Sigmoid colon (tissue), 7 donors: ENCODE results near the gene PTPDC1. TPM values are rescaled to one million over a fixed set of nuclear protein-coding genes. Genes with fewer than 3 reads are reported as not detected.

Experiments
- DNase-seq: peaks from one replicate; pipeline ENCODE4 v3.0.0-alpha.2; 2019
- H3K27ac ChIP-seq, 4 donors: fragments of 200-600 bp; sonication (generic); one replicate each; pipeline ENCODE4 v1.5.1; 2016 to 2019; ENCODE audit warnings: mild to moderate bottlenecking in 1 of 4
- H3K27me3 ChIP-seq, 3 donors: fragments of 200-600 bp; sonication (generic); one replicate each; pipeline ENCODE4 v1.5.1; 2019; ENCODE audit warnings: mild to moderate bottlenecking in 1 of 3
- H3K36me3 ChIP-seq, 4 donors: fragments of 200-600 bp; sonication (generic); one replicate each; pipeline ENCODE4 v1.5.1; 2016 to 2019
- H3K4me1 ChIP-seq, 4 donors: fragments of 200-600 bp; sonication (generic); one replicate each; pipeline ENCODE4 v1.5.1; 2017 to 2019
- H3K4me3 ChIP-seq, 4 donors: fragments of 200-600 bp; sonication (generic); one replicate each; pipeline ENCODE4 v1.5.1; 2017 to 2019; ENCODE audit warnings: mild to moderate bottlenecking in 2 of 4, moderate library complexity in 1 of 4
- H3K9me3 ChIP-seq, 4 donors: fragments of 200-600 bp in 3 of 4; sonication (generic) in 3 of 4; one replicate each; pipeline versions ENCODE4 v1.5.1 to v1.6.1; 2013 to 2019
- CTCF ChIP-seq, 4 experiments: fragments of 450-650 bp in 3 of 4; fragments of 200-600 bp in 1 of 4; IDR thresholded peaks; one replicate each; pipeline ENCODE4 v1.5.1; 2016 to 2019; ENCODE audit warnings: antibody characterized with exemption in 4 of 4, mild to moderate bottlenecking in 3 of 4, moderate library complexity in 2 of 4
- EP300 ChIP-seq, 4 donors: sonication (generic); formaldehyde crosslinking; IDR thresholded peaks; one replicate each; pipeline ENCODE4 v1.6.1; 2017; ENCODE audit warnings: antibody characterized with exemption in 4 of 4
- POLR2A ChIP-seq, 2 donors: fragments of 450-650 bp; IDR thresholded peaks; one replicate each; pipeline ENCODE4 v1.6.1; 2016; ENCODE audit warnings: antibody characterized with exemption in 2 of 2, mild to moderate bottlenecking in 2 of 2, moderate library complexity in 2 of 2
- POLR2AphosphoS5 ChIP-seq, 4 donors: sonication (generic); formaldehyde crosslinking; IDR thresholded peaks; one replicate each; pipeline ENCODE4 v1.6.1; 2017; ENCODE audit warnings: antibody characterized with exemption in 4 of 4
- WGBS, 2 donors: extraction: QIAGEN DNeasy Blood & Tissue Kit; methylation state at CpG; one replicate each; pipeline ENCODE4 v1.1.7; 2013; 5-methylcytosine and 5-hydroxymethylcytosine counted together
- intact Hi-C: fragments of 100-400 bp; cut with DNase I; formaldehyde crosslinking; loops from one replicate; pipeline ENCODE4 v1.15.1; 2023
- polyA plus RNA-seq, 3 donors: library from polyadenylated mRNA; stranded (reverse); fragments of 200-250 nt; gene quantifications; one replicate each; pipeline ENCODE4 v1.2.3, GENCODE V29; 2013
- total RNA-seq, 4 donors: library from RNA; depleted of rRNA; stranded (reverse); fragments of >200 nt; gene quantifications; one replicate each; pipeline ENCODE4 v1.1.0, GENCODE V29; 2016
- donor health status: healthy with polysubstance abuse.
- donor health status: Bipolar disorder and iron deficiency.
- donor health status: healthy.

The PTPDC1 gene
- total RNA-seq (10 to 100 TPM; 12.0 to 16.3 (median 13.8) TPM), polyA plus RNA-seq (1 to 10 TPM; 2.1 to 2.5 (median 2.4) TPM)

- no peak for DNase-seq
- Histone ChIP-seq H3K4me1 (peaks cover 0 to 40% (median 15%) of the 10 kb centered on the region in 4 donors), H3K4me3 (peak within 1 kb of the TSS in 3 of 4 donors; percentile 16 to 36 (median 20)), H3K27me3 (no peaks in the 10 kb centered on the region), H3K36me3 (peaks cover 0 to 3% (median 0%) of the 10 kb centered on the region in 4 donors), H3K9me3 (no peaks in the 10 kb centered on the region), H3K27ac (peak within 1 kb of the TSS in 3 of 4 donors; percentile 30 to 55 (median 42))
- intact Hi-C loops: loop anchor here (10.0 kb wide), 1 partner anchor 50 kb away; no protein-coding TSS in a partner anchor
- WGBS, 2 donors: 91 to 94% methylated on average over 14 of the region's 14 CpGs
- no peak for TF ChIP-seq EP300 (IDR thresholded peaks at IDR 0.05)
- peak in 3 of 4 donors; percentile 40 to 48 (median 46) for TF ChIP-seq POLR2AphosphoS5 (IDR thresholded peaks at IDR 0.05)
Measured at GRCh38 chr9:94084314-94084713, at the start of gene PTPDC1. PTPDC1 (plus strand) TSS chr9:94084464; CDS start chr9:94084531, 67 bp downstream.

GRCh38 chr9:94034511-94034910 is 49.8 kb upstream of the PTPDC1 start:
- H3K4me3 ChIP-seq: no peak overlapping the region
- H3K27me3 ChIP-seq: no peaks in the 10 kb centered on the region
- peaks cover 0 to 25% (median 13%) of the 10 kb centered on the region in 4 donors for H3K4me1 ChIP-seq
- H3K36me3 ChIP-seq: no peaks in the 10 kb centered on the region
- DNase-seq: no peak
- no peak overlapping the region for H3K27ac ChIP-seq
- TF ChIP-seq CTCF (IDR thresholded peaks at IDR 0.05): no peak
- no peak for TF ChIP-seq POLR2AphosphoS5 (IDR thresholded peaks at IDR 0.05)
- TF ChIP-seq EP300 (IDR thresholded peaks at IDR 0.05): no peak
- no peak for TF ChIP-seq POLR2A (IDR thresholded peaks at IDR 0.05)
- H3K9me3 ChIP-seq: no peaks in the 10 kb centered on the region
- intact Hi-C loops: no loop called here

GRCh38 chr9:94039786-94040185 is 44.5 kb upstream of the PTPDC1 start:
- intact Hi-C loops: no loop called here
- no peaks in the 10 kb centered on the region for H3K36me3 ChIP-seq
- TF ChIP-seq POLR2A (IDR thresholded peaks at IDR 0.05) (no peak), CTCF (IDR thresholded peaks at IDR 0.05) (no peak), POLR2AphosphoS5 (IDR thresholded peaks at IDR 0.05) (no peak), EP300 (IDR thresholded peaks at IDR 0.05) (no peak)
- no peaks in the 10 kb centered on the region for H3K27me3 ChIP-seq
- no peak for DNase-seq
- no peak overlapping the region for H3K27ac ChIP-seq
- no peaks in the 10 kb centered on the region for H3K9me3 ChIP-seq
- no peaks in the 10 kb centered on the region for H3K4me1 ChIP-seq
- no peak overlapping the region for H3K4me3 ChIP-seq

GRCh38 chr9:94042516-94043360 is 41.5 kb upstream of the PTPDC1 start:
- 55 to 72% methylated on average over 5 of the region's 5 CpGs for WGBS, 2 donors
- no peak overlapping the region for H3K27ac ChIP-seq
- H3K9me3 ChIP-seq: no peaks in the 10 kb centered on the region
- H3K36me3 ChIP-seq: no peaks in the 10 kb centered on the region
- DNase-seq: no peak
- intact Hi-C loops: no loop called here
- TF ChIP-seq POLR2AphosphoS5 (IDR thresholded peaks at IDR 0.05) (no peak), EP300 (IDR thresholded peaks at IDR 0.05) (no peak), POLR2A (IDR thresholded peaks at IDR 0.05) (no peak), CTCF (IDR thresholded peaks at IDR 0.05) (no peak)
- H3K4me1 ChIP-seq: no peaks in the 10 kb centered on the region
- no peak overlapping the region for H3K4me3 ChIP-seq
- H3K27me3 ChIP-seq: no peaks in the 10 kb centered on the region

- intact Hi-C loops: no loop called here
- peak overlapping the region in 1 of 4 donors; percentile 62 for H3K27ac ChIP-seq
- peaks cover 0 to 30% (median 15%) of the 10 kb centered on the region in 4 donors for H3K4me1 ChIP-seq
- DNase-seq: peak; percentile 72
- peaks cover 0 to 5% (median 3%) of the 10 kb centered on the region in 4 donors for H3K9me3 ChIP-seq
- no peaks in the 10 kb centered on the region for H3K27me3 ChIP-seq
- H3K36me3 ChIP-seq: no peaks in the 10 kb centered on the region
- H3K4me3 ChIP-seq: no peak overlapping the region
- WGBS, 2 donors: 55 to 83% methylated on average over 2 of the region's 2 CpGs
- TF ChIP-seq POLR2AphosphoS5 (IDR thresholded peaks at IDR 0.05) (peak; percentile 37 to 85 (median 61)), CTCF (IDR thresholded peaks at IDR 0.05) (no peak)
Measured at GRCh38 chr9:94054716-94055115, 29.5 kb upstream of the PTPDC1 start.
